Ramos (cell line): ENCODE results near the gene CDKAL1.

ENCODE experiments used
- in situ Hi-C: fragments of 300-500 bp; cut with MboI; formaldehyde crosslinking; loops from one replicate; pipeline ENCODE4 v1.14.3; 2022; ENCODE audit warnings: low sequenced_read_pairs; ENCODE audit not compliant: unreplicated experiment

CDKAL1 gene

GRCh38 chr6:20534295-20535262 is at the start of gene CDKAL1:
Gene CDKAL1, plus strand, starts transcription at chr6:20534457. Its CDS starts 11,894 bp downstream, at chr6:20546351.
- in situ Hi-C loops, result no loop called here

GRCh38 chr6:20486641-20487040 is 47.6 kb upstream of the CDKAL1 start:
- in situ Hi-C loops, result no loop called here

- in situ Hi-C loops, result no loop called here
These were observed 46.4 kb upstream of the CDKAL1 start for GRCh38 chr6:20487669-20488375.

- in situ Hi-C loops, result no loop called here
These were observed 43.7 kb upstream of the CDKAL1 start for GRCh38 chr6:20490591-20490990.

- in situ Hi-C loops, result no loop called here
These were observed 42.2 kb upstream of the CDKAL1 start for GRCh38 chr6:20492099-20492498.

GRCh38 chr6:20497216-20498040 is 36.8 kb upstream of the CDKAL1 start:
- in situ Hi-C loops, result no loop called here

- in situ Hi-C loops, result no loop called here
These were observed 36.2 kb upstream of the CDKAL1 start for GRCh38 chr6:20498041-20498385.

- in situ Hi-C loops, result no loop called here
These were observed 25.0 kb upstream of the CDKAL1 start for GRCh38 chr6:20509212-20509611.

GRCh38 chr6:20511852-20512251 is 22.4 kb upstream of the CDKAL1 start:
- in situ Hi-C loops, result no loop called here

GRCh38 chr6:20525208-20525607 is 9.0 kb upstream of the CDKAL1 start:
- in situ Hi-C loops, result loop anchor here (5.0 kb wide), 1 partner anchor 233 kb away; no protein-coding TSS in a partner anchor

GRCh38 chr6:20529086-20529448 is 5.2 kb upstream of the CDKAL1 start:
- in situ Hi-C loops, result loop anchor here (5.0 kb wide), 1 partner anchor 237 kb away; no protein-coding TSS in a partner anchor

- in situ Hi-C loops, result no loop called here
These were observed 1.4 kb upstream of the CDKAL1 start for GRCh38 chr6:20532881-20533280.

GRCh38 chr6:20533746-20534294 is 437 bp upstream of the CDKAL1 start:
- in situ Hi-C loops, result no loop called here

GRCh38 chr6:20538131-20538662 is 3.9 kb downstream of the CDKAL1 start:
- in situ Hi-C loops, result no loop called here

GRCh38 chr6:20538907-20539306 is 4.7 kb downstream of the CDKAL1 start:
- in situ Hi-C loops, result no loop called here

- in situ Hi-C loops, result no loop called here
These were observed 5.1 kb downstream of the CDKAL1 start for GRCh38 chr6:20539387-20539786.

- in situ Hi-C loops, result no loop called here
These were observed 6.4 kb downstream of the CDKAL1 start for GRCh38 chr6:20540683-20541082.

- in situ Hi-C loops, result no loop called here
These were observed 7.1 kb downstream of the CDKAL1 start for GRCh38 chr6:20541382-20541781.

GRCh38 chr6:20542927-20543602 is 8.8 kb downstream of the CDKAL1 start:
- in situ Hi-C loops, result no loop called here
